RPMI7951 (cell line): Measurements from ENCODE around the gene RAB28. TPM values are rescaled to one million over a fixed set of nuclear protein-coding genes. Genes with fewer than 3 reads are reported as not detected.
A peak's percentile ranks its signal among the peaks of the same experiment; 100 is the strongest.

Experiments used
- DNase-seq: peaks from one replicate; pipeline ENCODE4 v3.0.0-alpha.2; 2012; ENCODE audit warnings: low read depth
- total RNA-seq: library from RNA; depleted of rRNA; stranded (reverse); fragments of >200 nt; shearing (Covaris generic); gene quantifications from 2 replicates; pipeline ENCODE4 v1.2.3, GENCODE V29; 2014

The RAB28 gene
- total RNA-seq, 1 experiment from 2014 or later: 22.8 TPM

GRCh38 chr4:13378973-13379759, 105.0 kb downstream of the RAB28 start:
- DNase-seq: no peak

- DNase-seq: no peak
Observed at GRCh38 chr4:13371048-13371447, 113.1 kb downstream of the RAB28 start.

- DNase-seq: no peak
Observed at GRCh38 chr4:13368217-13368616, 115.9 kb downstream of the RAB28 start.

GRCh38 chr4:13367691-13368090, 116.4 kb downstream of the RAB28 start:
- DNase-seq: no peak

GRCh38 chr4:13367244-13367643, 116.9 kb downstream of the RAB28 start:
- no peak for DNase-seq

- no peak for DNase-seq
Observed at GRCh38 chr4:13365195-13365594, 118.9 kb downstream of the RAB28 start.

- DNase-seq: no peak
Observed at GRCh38 chr4:13364653-13365052, 119.5 kb downstream of the RAB28 start.

GRCh38 chr4:13364172-13364571, 120.0 kb downstream of the RAB28 start:
- no peak for DNase-seq

GRCh38 chr4:13359809-13360208, 124.3 kb downstream of the RAB28 start:
- no peak for DNase-seq

GRCh38 chr4:13355111-13355880, 128.8 kb downstream of the RAB28 start:
- no peak for DNase-seq

GRCh38 chr4:13349096-13349495, 135.0 kb downstream of the RAB28 start:
- peak; percentile 59 for DNase-seq

- DNase-seq: peak; percentile 9
Observed at GRCh38 chr4:13348216-13348615, 135.9 kb downstream of the RAB28 start.

GRCh38 chr4:13347517-13348125, 136.5 kb downstream of the RAB28 start:
- no peak for DNase-seq

GRCh38 chr4:13344216-13344615, 139.9 kb downstream of the RAB28 start:
- no peak for DNase-seq

GRCh38 chr4:13340672-13341071, 143.5 kb downstream of the RAB28 start:
- no peak for DNase-seq

GRCh38 chr4:13331827-13332226, 152.3 kb downstream of the RAB28 start:
- DNase-seq: no peak

- peak; percentile 67 for DNase-seq
Observed at GRCh38 chr4:13329963-13330362, 154.2 kb downstream of the RAB28 start.

GRCh38 chr4:13329340-13329850, 154.7 kb downstream of the RAB28 start:
- DNase-seq: peak; percentile 33

GRCh38 chr4:13328591-13328990, 155.5 kb downstream of the RAB28 start:
- DNase-seq: peak; percentile 34

- DNase-seq: no peak
Observed at GRCh38 chr4:13327991-13328390, 156.1 kb downstream of the RAB28 start.

GRCh38 chr4:13325744-13326143, 158.4 kb downstream of the RAB28 start:
- DNase-seq: peak; percentile 34

- no peak for DNase-seq
Observed at GRCh38 chr4:13323921-13324320, 160.2 kb downstream of the RAB28 start.
